WI38 (cell line): ENCODE results near the gene RASSF4.

Experiments used
- H3K4me3 ChIP-seq: 2 replicates; pipeline ENCODE4 v1.5.1; 2011; ENCODE audit warnings: low read depth, mild to moderate bottlenecking, control low read depth, low read length
- CTCF ChIP-seq: IDR thresholded peaks from 2 replicates; pipeline ENCODE4 v1.5.1; 2012; ENCODE audit warnings: low read depth, mild to moderate bottlenecking, control low read depth, low read length

Gene RASSF4

GRCh38 chr10:44916429-44916828, 43.2 kb upstream of the RASSF4 start:
- no peak overlapping the region for H3K4me3 ChIP-seq
- no peak for TF ChIP-seq CTCF

DNA sequence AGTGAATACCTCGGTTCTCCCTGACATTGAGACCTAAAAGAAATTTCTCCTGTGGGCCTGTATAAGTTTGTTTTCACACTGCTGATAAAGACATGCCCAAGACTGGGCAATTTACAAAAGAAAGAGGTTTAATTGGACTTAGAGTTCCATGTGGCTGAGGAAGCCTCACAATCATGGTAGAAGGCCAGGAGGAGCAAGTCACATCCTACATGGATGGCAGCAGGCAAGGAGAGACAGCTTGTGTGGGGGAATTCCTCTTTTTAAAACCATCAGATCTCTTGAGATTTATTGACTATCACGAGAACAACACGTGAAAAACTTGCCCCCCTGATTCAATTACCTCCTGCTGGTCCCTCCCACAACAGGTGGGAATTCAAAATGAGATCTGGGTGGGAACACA, 41.8 kb upstream of the RASSF4 start:
- no peak overlapping the region for H3K4me3 ChIP-seq
- TF ChIP-seq CTCF = no peak

- no peak overlapping the region for H3K4me3 ChIP-seq
- TF ChIP-seq CTCF = no peak
Measured at GRCh38 chr10:44920252-44920651, 39.4 kb upstream of the RASSF4 start.

- TF ChIP-seq CTCF = no peak
Measured at GRCh38 chr10:44921061-44921460, 38.5 kb upstream of the RASSF4 start.

GRCh38 chr10:44921506-44921905, 38.1 kb upstream of the RASSF4 start:
- TF ChIP-seq CTCF = no peak

More at GRCh38 chr10:44921061-44921460, 38.5 kb upstream of the RASSF4 start:
- H3K4me3 ChIP-seq = no peak overlapping the region

GRCh38 chr10:44922021-44922420, 37.6 kb upstream of the RASSF4 start:
- no peak overlapping the region for H3K4me3 ChIP-seq
- TF ChIP-seq CTCF = no peak

More at GRCh38 chr10:44921506-44921905, 38.1 kb upstream of the RASSF4 start:
- H3K4me3 ChIP-seq = no peak overlapping the region

DNA sequence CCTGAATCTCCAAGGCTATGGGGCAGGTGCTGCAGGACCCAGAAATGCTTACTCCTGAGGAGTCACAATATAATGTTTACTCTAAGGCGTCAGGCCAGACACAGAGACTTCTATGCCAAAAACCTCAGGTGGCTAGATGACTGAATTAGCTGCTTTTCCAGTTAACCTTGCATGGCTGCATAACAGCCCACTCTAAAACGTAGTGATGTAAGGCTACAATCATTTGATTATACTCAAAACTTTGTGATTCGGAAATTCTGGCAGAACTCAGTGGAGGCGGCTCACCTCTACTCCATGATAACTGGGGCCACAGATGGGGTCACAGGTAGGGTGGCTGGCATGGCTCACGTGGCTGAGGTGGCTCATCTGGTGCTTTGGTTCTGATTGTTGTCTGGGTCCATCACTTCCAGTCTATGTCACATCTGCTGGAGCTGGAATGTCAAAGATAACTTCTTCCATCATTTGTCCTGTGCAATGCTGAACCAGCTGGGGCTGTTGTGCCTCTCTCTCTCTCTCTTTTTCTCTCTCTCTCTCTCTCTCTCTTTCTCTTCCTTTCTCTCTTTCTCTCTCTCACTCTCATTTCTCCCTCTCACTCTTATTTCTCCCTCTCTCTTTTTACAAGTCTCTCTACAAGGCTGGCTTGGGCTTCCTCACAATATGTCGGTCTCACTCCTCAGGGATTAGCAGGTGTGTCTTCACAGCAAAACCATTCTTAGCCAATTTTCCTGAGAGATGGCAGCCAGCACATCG, 36.6 kb upstream of the RASSF4 start:
- no peak overlapping the region for H3K4me3 ChIP-seq
- no peak for TF ChIP-seq CTCF
